HEK293T (cell line): Measurements from ENCODE around the gene DNAAF3.

Experiments
- CTCF ChIA-PET: fragments of 350-600 bp; formaldehyde crosslinking; extraction: SDS; loops from one replicate; lab custom pipeline; 2021; ENCODE audit warnings: antibody characterized with exemption, inconsistent platforms; lab: Yijun Ruan, JAX
- POLR2A ChIA-PET: fragments of 350-600 bp; formaldehyde crosslinking; extraction: SDS; loops from one replicate; lab custom pipeline; 2020; ENCODE audit warnings: antibody characterized with exemption, inconsistent platforms; lab: Yijun Ruan, JAX
- DNase-seq: peaks from one replicate; pipeline ENCODE4 v3.0.0; 2012; ENCODE audit warnings: mixed read lengths; ENCODE audit errors: extremely low spot score
- ARNT ChIP-seq: fragments of 450-650 bp; IDR thresholded peaks from 2 replicates; pipeline ENCODE4 v1.6.1; 2017; ENCODE audit warnings: mild to moderate bottlenecking
- BHLHE40 ChIP-seq: fragments of 450-650 bp; IDR thresholded peaks from 2 replicates; pipeline ENCODE4 v1.6.1; 2016; ENCODE audit warnings: mild to moderate bottlenecking, moderate library complexity, borderline replicate concordance
- CTBP1 ChIP-seq: fragments of 450-650 bp; IDR thresholded peaks from 2 replicates; pipeline ENCODE4 v1.6.1; 2016; ENCODE audit warnings: borderline replicate concordance
- ELF4 ChIP-seq: fragments of 450-650 bp; IDR thresholded peaks from 2 replicates; pipeline ENCODE4 v1.6.1; 2017; ENCODE audit warnings: antibody characterized with exemption
- FOXA1 ChIP-seq: fragments of 450-650 bp; IDR thresholded peaks from 2 replicates; pipeline ENCODE4 v1.6.1; 2016; ENCODE audit warnings: mild to moderate bottlenecking
- FOXK2 ChIP-seq: fragments of 450-650 bp; IDR thresholded peaks from 2 replicates; pipeline ENCODE4 v1.6.1; 2016; ENCODE audit warnings: mild to moderate bottlenecking
- FOXM1 ChIP-seq: fragments of 450-650 bp; IDR thresholded peaks from 2 replicates; pipeline ENCODE4 v1.6.1; 2017; ENCODE audit warnings: mild to moderate bottlenecking, borderline replicate concordance
- HDGF ChIP-seq: fragments of 450-650 bp; IDR thresholded peaks from 2 replicates; pipeline ENCODE4 v1.6.1; 2017; ENCODE audit warnings: antibody characterized with exemption, borderline replicate concordance
- L3MBTL2 ChIP-seq: fragments of 450-650 bp; conservative IDR thresholded peaks from 2 replicates; pipeline ENCODE4 v1.6.1; 2016; ENCODE audit warnings: mild to moderate bottlenecking
- LEF1 ChIP-seq: fragments of 450-650 bp; IDR thresholded peaks from 2 replicates; pipeline ENCODE4 v1.6.1; 2017; ENCODE audit warnings: mild to moderate bottlenecking, borderline replicate concordance
- NFRKB ChIP-seq: fragments of 450-650 bp; IDR thresholded peaks from 2 replicates; pipeline ENCODE4 v1.6.1; 2016; ENCODE audit warnings: mild to moderate bottlenecking, moderate library complexity
- PKNOX1 ChIP-seq: fragments of 450-650 bp; IDR thresholded peaks from 2 replicates; pipeline ENCODE4 v1.6.1; 2016
- SP1 ChIP-seq: fragments of 450-650 bp; IDR thresholded peaks from 2 replicates; pipeline ENCODE4 v1.6.1; 2017
- SUZ12 ChIP-seq: fragments of 450-650 bp; IDR thresholded peaks from 2 replicates; pipeline ENCODE4 v1.6.1; 2016; ENCODE audit warnings: mild to moderate bottlenecking
- TARDBP ChIP-seq: fragments of 450-650 bp; IDR thresholded peaks from 2 replicates; pipeline ENCODE4 v1.6.1; 2016
- ZNF384 ChIP-seq: fragments of 450-650 bp; IDR thresholded peaks from 2 replicates; pipeline ENCODE4 v1.6.1; 2016

Gene DNAAF3

GRCh38 chr19:55193481-55193880 is 27.1 kb upstream of the DNAAF3 start:
- TF ChIP-seq ELF4 (no peak), CTBP1 (no peak), ZNF384 (no peak), SP1 (no peak)
- DNase-seq: no peak
- ChIA-PET CTCF (no interaction called here), POLR2A (no interaction called here)

DNA sequence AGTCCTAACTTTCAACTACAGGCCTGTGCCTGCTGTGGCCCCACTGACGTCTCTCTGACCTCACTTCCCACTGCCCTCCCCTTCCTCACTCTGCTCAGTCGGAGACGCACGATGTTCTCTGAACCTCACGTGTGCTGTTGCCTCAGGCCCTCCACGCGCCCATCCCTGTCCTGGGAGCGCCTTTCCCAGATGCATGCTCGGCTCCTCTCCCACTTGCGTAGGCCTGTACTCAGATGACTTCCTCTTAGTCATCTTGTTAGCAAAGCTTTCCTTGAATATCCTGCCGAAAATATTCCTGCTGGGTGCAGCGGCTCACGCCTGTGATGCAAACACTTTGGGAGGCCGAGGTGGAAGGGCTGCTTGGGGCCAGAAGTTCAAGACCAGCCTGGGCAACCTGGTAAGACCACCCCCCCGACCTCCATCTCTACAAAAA is 23.0 kb upstream of the DNAAF3 start:
- POLR2A ChIA-PET: interaction anchor here (1.0 kb wide), 1 partner anchor 10 kb away, joined by 3 read pairs; no protein-coding TSS in a partner anchor
- no peak for DNase-seq
- CTCF ChIA-PET: no interaction called here
- TF ChIP-seq BHLHE40 (no peak), FOXA1 (no peak), L3MBTL2 (no peak), FOXK2 (no peak), ARNT (no peak), SP1 (no peak), PKNOX1 (no peak), ZNF384 (no peak)

DNA sequence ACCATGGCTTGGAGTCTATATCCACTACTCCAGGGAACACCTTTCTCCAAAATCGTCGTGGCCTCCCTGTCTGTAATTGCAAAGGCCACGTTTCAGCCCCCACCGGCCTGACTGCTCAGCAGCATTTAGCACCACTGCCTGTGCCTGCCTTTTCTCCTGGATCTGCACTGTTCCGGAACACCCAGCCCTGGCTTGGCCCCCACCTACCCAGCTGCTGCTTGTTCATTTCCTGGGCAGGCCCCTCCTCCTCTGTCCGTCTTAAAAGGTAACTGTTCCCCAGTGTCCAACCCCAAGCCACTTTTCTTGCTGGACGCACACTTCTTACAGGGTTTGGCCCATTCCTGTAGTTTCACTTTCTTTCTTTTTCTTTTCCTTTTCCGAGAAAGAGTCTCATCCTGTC is 22.2 kb upstream of the DNAAF3 start:
- DNase-seq: no peak
- CTCF ChIA-PET: interaction anchor here (0.6 kb wide), 1 partner anchor 63 kb away, joined by 4 read pairs; no protein-coding TSS in a partner anchor
- POLR2A ChIA-PET: no interaction called here
- TF ChIP-seq LEF1 (no peak), HDGF (no peak), CTBP1 (no peak), BHLHE40 (no peak)

DNA sequence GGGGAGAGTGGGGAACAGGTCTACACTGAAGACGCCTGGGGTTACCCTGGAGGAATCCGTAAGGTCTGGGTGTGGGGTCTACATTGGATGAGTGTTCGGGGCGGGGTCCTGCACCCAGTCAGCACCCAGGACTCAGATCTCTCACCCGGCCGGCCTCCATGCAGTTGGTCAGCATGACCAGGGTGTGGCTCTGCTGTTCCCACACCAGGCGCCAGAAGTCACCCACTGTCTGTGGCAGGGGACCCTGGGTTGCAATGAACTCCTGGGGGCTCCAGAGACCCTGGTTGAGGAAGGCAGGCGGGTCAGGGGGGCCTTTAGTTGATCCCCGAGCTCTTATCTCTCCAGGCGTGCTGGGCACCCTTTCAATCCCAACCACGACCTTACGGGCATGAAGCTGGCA is 19.7 kb upstream of the DNAAF3 start:
- CTCF ChIA-PET: no interaction called here

GRCh38 chr19:55181740-55182139 is 15.3 kb upstream of the DNAAF3 start:
- DNase-seq: no peak
- ChIA-PET CTCF (no interaction called here), POLR2A (interaction anchor here (2.6 kb wide), 1 partner anchor 77 kb away, joined by 8 read pairs; the partner anchor contains the start of gene PPP6R1)
- TF ChIP-seq SUZ12 (no peak), FOXM1 (no peak), TARDBP (no peak), BHLHE40 (no peak), L3MBTL2 (no peak), PKNOX1 (no peak), NFRKB (no peak), SP1 (no peak), HDGF (no peak), ZNF384 (no peak), FOXA1 (no peak), LEF1 (no peak), CTBP1 (no peak), ELF4 (no peak), FOXK2 (no peak), ARNT (no peak)

More for the DNA sequence above, 19.7 kb upstream of the DNAAF3 start:
- DNase-seq: no peak
- POLR2A ChIA-PET: no interaction called here
- TF ChIP-seq SUZ12 (no peak), ARNT (no peak), NFRKB (no peak), ELF4 (no peak), CTBP1 (no peak), LEF1 (no peak), HDGF (no peak), FOXK2 (no peak), SP1 (no peak), TARDBP (no peak), L3MBTL2 (no peak), FOXA1 (no peak), FOXM1 (no peak)

- POLR2A ChIA-PET: interaction anchor here (1.3 to 2.6 kb wide), 2 partner anchors 79 to 227 kb away, joined by 3 to 8 read pairs; partner anchors contain the start of gene PPP6R1
- DNase-seq: peak; percentile 74
- CTCF ChIA-PET: interaction anchor here (0.6 kb wide), 1 partner anchor 39 kb away, joined by 4 read pairs; no protein-coding TSS in a partner anchor
- no peak for TF ChIP-seq ARNT
- TF ChIP-seq NFRKB: no peak
- TF ChIP-seq SUZ12: no peak
Measured at GRCh38 chr19:55179606-55180484, 13.4 kb upstream of the DNAAF3 start, which contains the start of gene SYT5. SYT5 (minus strand) TSS chr19:55180289; CDS start chr19:55179041, 1,248 bp downstream.
